T-helper 2 cell treated with Interferon-gamma antibody and Interleukin-4, amounts not matched to agents 5 μg/mL and 100 μg/mL, for 36 hours (primary cell): ENCODE results near the gene NOS1AP.

Experiments used
- DNase-seq: peaks from one replicate; pipeline ENCODE4 v3.0.0; 2021; ENCODE audit warnings: low spot score
- H3K27ac Mint-ChIP-seq: one replicate; pipeline ENCODE4 v1.8.0; 2021; ENCODE audit warnings: mild to moderate bottlenecking, mixed read lengths
- H3K27me3 Mint-ChIP-seq: one replicate; pipeline ENCODE4 v1.8.0; 2021; ENCODE audit warnings: low read depth, mixed read lengths
- H3K36me3 Mint-ChIP-seq: one replicate; pipeline ENCODE4 v1.8.0; 2021; ENCODE audit warnings: low read depth, mixed read lengths
- H3K4me1 Mint-ChIP-seq: one replicate; pipeline ENCODE4 v1.8.0; 2021; ENCODE audit warnings: low read depth, mixed read lengths
- H3K4me3 Mint-ChIP-seq: one replicate; pipeline ENCODE4 v1.8.0; 2022; ENCODE audit warnings: mild to moderate bottlenecking, moderate library complexity, mixed read lengths
- H3K9me3 Mint-ChIP-seq: one replicate; pipeline ENCODE4 v1.8.0; 2021; ENCODE audit warnings: mixed read lengths

NOS1AP gene

GRCh38 chr1:162360874-162361260 is 291.4 kb downstream of the NOS1AP start:
- Mint-ChIP-seq H3K4me1 (no peaks in the 10 kb centered on the region), H3K36me3 (no peaks in the 10 kb centered on the region), H3K27ac (no peak overlapping the region), H3K27me3 (no peaks in the 10 kb centered on the region), H3K4me3 (no peak overlapping the region), H3K9me3 (no peaks in the 10 kb centered on the region)
- no peak for DNase-seq

GRCh38 chr1:162361349-162361748 is 291.9 kb downstream of the NOS1AP start:
- H3K36me3 Mint-ChIP-seq: no peaks in the 10 kb centered on the region
- H3K4me1 Mint-ChIP-seq: no peaks in the 10 kb centered on the region
- no peak overlapping the region for H3K4me3 Mint-ChIP-seq
- no peak overlapping the region for H3K27ac Mint-ChIP-seq
- no peak for DNase-seq
- no peaks in the 10 kb centered on the region for H3K27me3 Mint-ChIP-seq
- H3K9me3 Mint-ChIP-seq: no peaks in the 10 kb centered on the region

- Mint-ChIP-seq H3K4me1 (no peaks in the 10 kb centered on the region), H3K9me3 (no peaks in the 10 kb centered on the region), H3K4me3 (no peak overlapping the region), H3K27me3 (no peaks in the 10 kb centered on the region), H3K27ac (no peak overlapping the region), H3K36me3 (no peaks in the 10 kb centered on the region)
- no peak for DNase-seq
Measured at GRCh38 chr1:162363823-162364222, 294.3 kb downstream of the NOS1AP start.

- H3K36me3 Mint-ChIP-seq: no peaks in the 10 kb centered on the region
- no peaks in the 10 kb centered on the region for H3K9me3 Mint-ChIP-seq
- no peak overlapping the region for H3K27ac Mint-ChIP-seq
- no peak for DNase-seq
- no peaks in the 10 kb centered on the region for H3K4me1 Mint-ChIP-seq
- no peaks in the 10 kb centered on the region for H3K27me3 Mint-ChIP-seq
- H3K4me3 Mint-ChIP-seq: no peak overlapping the region
Measured at GRCh38 chr1:162364498-162364897, 295.0 kb downstream of the NOS1AP start.

- H3K9me3 Mint-ChIP-seq: no peaks in the 10 kb centered on the region
- H3K36me3 Mint-ChIP-seq: no peaks in the 10 kb centered on the region
- H3K27me3 Mint-ChIP-seq: no peaks in the 10 kb centered on the region
- H3K4me1 Mint-ChIP-seq: no peaks in the 10 kb centered on the region
- no peak for DNase-seq
- H3K27ac Mint-ChIP-seq: no peak overlapping the region
- no peak overlapping the region for H3K4me3 Mint-ChIP-seq
Measured at GRCh38 chr1:162365284-162366020, 296.0 kb downstream of the NOS1AP start.

- H3K36me3 Mint-ChIP-seq: no peaks in the 10 kb centered on the region
- H3K27me3 Mint-ChIP-seq: no peaks in the 10 kb centered on the region
- no peak overlapping the region for H3K4me3 Mint-ChIP-seq
- no peaks in the 10 kb centered on the region for H3K9me3 Mint-ChIP-seq
- no peak overlapping the region for H3K27ac Mint-ChIP-seq
- no peak for DNase-seq
- no peaks in the 10 kb centered on the region for H3K4me1 Mint-ChIP-seq
Measured at GRCh38 chr1:162366149-162366548, 296.7 kb downstream of the NOS1AP start.

GRCh38 chr1:162366671-162367070 is 297.2 kb downstream of the NOS1AP start:
- no peaks in the 10 kb centered on the region for H3K4me1 Mint-ChIP-seq
- no peaks in the 10 kb centered on the region for H3K9me3 Mint-ChIP-seq
- peak overlapping the region; percentile 25 for H3K4me3 Mint-ChIP-seq
- DNase-seq: no peak
- H3K36me3 Mint-ChIP-seq: no peaks in the 10 kb centered on the region
- no peak overlapping the region for H3K27ac Mint-ChIP-seq
- H3K27me3 Mint-ChIP-seq: no peaks in the 10 kb centered on the region

GRCh38 chr1:162367073-162367472 is 297.6 kb downstream of the NOS1AP start:
- H3K4me3 Mint-ChIP-seq: peak overlapping the region; percentile 25
- H3K9me3 Mint-ChIP-seq: no peaks in the 10 kb centered on the region
- no peaks in the 10 kb centered on the region for H3K27me3 Mint-ChIP-seq
- H3K36me3 Mint-ChIP-seq: no peaks in the 10 kb centered on the region
- DNase-seq: no peak
- no peak overlapping the region for H3K27ac Mint-ChIP-seq
- no peaks in the 10 kb centered on the region for H3K4me1 Mint-ChIP-seq

- H3K27ac Mint-ChIP-seq: no peak overlapping the region
- no peak overlapping the region for H3K4me3 Mint-ChIP-seq
- H3K9me3 Mint-ChIP-seq: no peaks in the 10 kb centered on the region
- no peaks in the 10 kb centered on the region for H3K27me3 Mint-ChIP-seq
- no peaks in the 10 kb centered on the region for H3K36me3 Mint-ChIP-seq
- DNase-seq: no peak
- H3K4me1 Mint-ChIP-seq: no peaks in the 10 kb centered on the region
Measured at GRCh38 chr1:162367772-162368171, 298.3 kb downstream of the NOS1AP start.

GRCh38 chr1:162368451-162368850 is 299.0 kb downstream of the NOS1AP start:
- Mint-ChIP-seq H3K4me1 (no peaks in the 10 kb centered on the region), H3K9me3 (no peaks in the 10 kb centered on the region), H3K27me3 (no peaks in the 10 kb centered on the region), H3K27ac (no peak overlapping the region), H3K4me3 (no peak overlapping the region), H3K36me3 (no peaks in the 10 kb centered on the region)
- DNase-seq: no peak

- Mint-ChIP-seq H3K27ac (no peak overlapping the region), H3K36me3 (no peaks in the 10 kb centered on the region), H3K4me1 (no peaks in the 10 kb centered on the region), H3K27me3 (no peaks in the 10 kb centered on the region), H3K9me3 (no peaks in the 10 kb centered on the region), H3K4me3 (no peak overlapping the region)
- DNase-seq: no peak
Measured at GRCh38 chr1:162369571-162369970, 300.1 kb downstream of the NOS1AP start.

- no peak for DNase-seq
- Mint-ChIP-seq H3K36me3 (no peaks in the 10 kb centered on the region), H3K4me1 (no peaks in the 10 kb centered on the region), H3K27me3 (no peaks in the 10 kb centered on the region), H3K27ac (no peak overlapping the region), H3K4me3 (no peak overlapping the region), H3K9me3 (no peaks in the 10 kb centered on the region)
Measured at GRCh38 chr1:162370161-162370560, 300.7 kb downstream of the NOS1AP start.

GRCh38 chr1:162370721-162371120 is 301.2 kb downstream of the NOS1AP start:
- no peak for DNase-seq
- Mint-ChIP-seq H3K4me1 (no peaks in the 10 kb centered on the region), H3K27me3 (no peaks in the 10 kb centered on the region), H3K9me3 (no peaks in the 10 kb centered on the region), H3K27ac (no peak overlapping the region), H3K36me3 (no peaks in the 10 kb centered on the region), H3K4me3 (no peak overlapping the region)

GRCh38 chr1:162371611-162372010 is 302.1 kb downstream of the NOS1AP start:
- no peaks in the 10 kb centered on the region for H3K4me1 Mint-ChIP-seq
- no peaks in the 10 kb centered on the region for H3K9me3 Mint-ChIP-seq
- DNase-seq: no peak
- no peaks in the 10 kb centered on the region for H3K36me3 Mint-ChIP-seq
- no peak overlapping the region for H3K4me3 Mint-ChIP-seq
- H3K27me3 Mint-ChIP-seq: peaks cover 2% of the 10 kb centered on the region
- no peak overlapping the region for H3K27ac Mint-ChIP-seq
